DLD1 (cell line): ENCODE results near the gene TMEM243.
"Not testable (repeated sequence)": the region's sequence is repeated elsewhere in the genome, so short reads cannot be mapped to it uniquely, and the experiment has no call there.

ENCODE experiments used
- in situ Hi-C: cut with HindIII; loops from 2 replicates; pipeline ENCODE4 v1.10.0; 2017; ENCODE audit warnings: low sequenced_read_pairs

Gene TMEM243, protein sequence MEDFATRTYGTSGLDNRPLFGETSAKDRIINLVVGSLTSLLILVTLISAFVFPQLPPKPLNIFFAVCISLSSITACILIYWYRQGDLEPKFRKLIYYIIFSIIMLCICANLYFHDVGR

DNA sequence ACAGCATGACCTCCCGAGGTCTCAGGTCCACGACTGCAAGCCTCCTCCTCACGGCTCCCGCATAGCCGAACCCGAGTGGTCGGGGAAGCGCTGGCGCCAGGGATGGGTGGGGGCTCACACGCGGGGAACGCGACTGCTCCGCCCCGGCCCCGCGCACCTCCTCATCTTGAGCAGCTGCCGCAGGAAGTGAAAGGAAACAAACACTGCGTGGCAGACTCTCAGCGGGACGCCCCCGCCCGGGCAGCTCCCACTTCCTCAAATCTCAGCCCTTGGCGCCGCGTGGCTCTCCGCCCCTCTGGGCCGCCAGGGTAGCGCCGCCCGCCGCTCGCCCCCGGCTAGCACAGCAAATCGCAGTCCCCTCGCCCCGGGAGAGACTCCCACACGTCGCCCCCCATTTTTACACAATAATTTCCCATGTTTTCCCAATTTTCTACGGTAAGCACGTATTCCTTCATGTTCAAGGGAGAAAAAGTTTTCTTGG is at the start of gene TMEM243:
Gene TMEM243 (minus strand): TSS at position 188 of the 481 bp plus-strand sequence. CDS start 229 bp downstream, outside the sequence.
- in situ Hi-C loops, result no loop called here

DNA sequence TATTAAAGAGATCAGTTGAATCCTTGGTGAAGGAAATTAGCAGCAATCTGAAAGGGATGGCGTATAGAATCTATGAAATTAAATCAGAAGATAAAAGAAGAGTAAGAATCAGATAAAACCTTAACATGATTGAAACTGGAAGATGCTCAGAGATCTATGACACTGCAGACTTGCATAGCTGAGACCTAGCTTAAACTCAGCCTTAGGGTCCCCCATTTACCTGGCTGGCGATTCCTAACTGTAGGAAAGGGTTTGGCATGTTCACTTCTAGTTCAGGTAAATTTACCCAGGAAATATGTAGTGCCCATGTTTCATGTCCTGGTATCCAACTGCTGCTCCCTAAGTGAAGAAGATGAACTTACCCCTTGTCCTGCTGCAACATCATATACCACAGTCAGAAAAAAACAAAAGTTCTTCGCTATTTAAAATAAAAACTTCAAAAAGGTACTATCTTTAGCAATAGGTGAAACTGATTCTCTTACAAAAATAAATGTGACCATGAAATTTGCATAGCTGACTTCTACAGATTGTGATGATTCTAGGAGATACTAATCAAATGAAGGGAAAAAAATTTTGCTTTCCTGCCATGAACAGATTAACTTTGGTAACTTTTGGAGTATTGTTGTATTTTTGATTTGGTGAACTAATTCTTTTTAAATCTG is 47.8 kb upstream of the TMEM243 start:
- in situ Hi-C loops, result no loop called here

- in situ Hi-C loops, result no loop called here
Measured at GRCh38 chr7:87263537-87263936, 44.0 kb upstream of the TMEM243 start.

DNA sequence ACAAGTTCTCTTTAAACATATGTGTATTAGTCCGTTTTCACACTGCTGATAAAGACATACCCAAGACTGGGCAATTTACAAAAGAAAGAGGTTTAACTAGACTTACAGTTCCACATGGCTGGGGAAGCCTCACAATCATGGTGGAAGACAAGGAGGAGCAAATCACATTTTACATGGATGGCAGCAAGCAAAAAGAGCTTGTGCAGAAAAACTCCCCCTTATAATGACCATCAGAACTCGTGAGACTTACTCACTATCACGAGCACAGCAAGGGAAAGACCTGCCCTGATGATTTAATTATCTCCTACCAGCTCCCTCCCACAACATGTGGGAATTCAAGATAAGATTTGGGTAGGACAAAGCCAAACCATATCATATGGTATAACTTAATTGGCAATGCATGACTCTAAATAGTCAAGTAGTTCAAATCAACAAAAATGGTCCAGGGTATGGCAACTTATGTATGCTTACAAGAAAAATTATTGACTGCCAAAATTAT is 34.1 kb upstream of the TMEM243 start:
- in situ Hi-C loops, result no loop called here

GRCh38 chr7:87245671-87246070 is 26.1 kb upstream of the TMEM243 start:
- in situ Hi-C loops, result not testable (repeated sequence)

- in situ Hi-C loops, result not testable (repeated sequence)
Measured at GRCh38 chr7:87238464-87239051, 19.0 kb upstream of the TMEM243 start.

DNA sequence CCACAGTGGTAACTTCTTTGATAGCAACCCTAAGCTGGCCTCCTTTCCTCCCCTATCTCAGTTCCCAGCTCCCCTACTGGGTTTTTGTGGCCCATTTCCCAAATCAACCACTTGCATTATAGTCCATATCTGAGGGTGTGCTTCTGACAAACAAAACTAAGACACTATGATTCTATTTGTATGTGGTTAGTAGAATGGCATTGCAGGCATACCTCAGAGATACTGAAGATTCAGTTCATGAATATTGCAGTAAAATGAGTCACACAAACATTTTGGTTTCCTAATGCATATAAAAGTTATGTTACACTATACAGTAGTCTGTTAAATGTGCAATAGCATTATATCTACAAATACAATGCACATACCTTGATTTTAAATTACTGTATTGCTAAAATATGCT is 15.4 kb upstream of the TMEM243 start:
- in situ Hi-C loops, result no loop called here

DNA sequence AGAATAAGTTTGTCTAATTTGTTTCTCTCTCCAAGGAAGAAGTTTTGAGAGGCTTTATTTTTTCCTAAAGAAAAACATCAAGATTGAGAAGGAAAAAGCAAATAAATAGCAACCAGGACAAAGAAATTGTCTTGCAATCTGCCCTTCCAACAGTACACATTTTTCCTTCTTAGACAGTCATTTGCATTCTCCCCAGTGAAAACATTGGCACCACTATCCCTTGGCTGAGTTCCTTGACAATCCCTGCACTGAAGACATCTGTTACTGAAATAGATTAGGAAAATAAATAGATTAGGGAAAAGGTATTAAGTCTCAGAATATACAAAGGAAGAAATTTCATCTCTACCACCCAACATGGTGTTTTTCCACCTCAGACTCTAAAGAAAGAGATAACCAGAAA is 12.2 kb upstream of the TMEM243 start:
- in situ Hi-C loops, result no loop called here

GRCh38 chr7:87231258-87231657 is 11.7 kb upstream of the TMEM243 start:
- in situ Hi-C loops, result no loop called here

- in situ Hi-C loops, result no loop called here
Measured at GRCh38 chr7:87226495-87226894, 7.0 kb upstream of the TMEM243 start.

DNA sequence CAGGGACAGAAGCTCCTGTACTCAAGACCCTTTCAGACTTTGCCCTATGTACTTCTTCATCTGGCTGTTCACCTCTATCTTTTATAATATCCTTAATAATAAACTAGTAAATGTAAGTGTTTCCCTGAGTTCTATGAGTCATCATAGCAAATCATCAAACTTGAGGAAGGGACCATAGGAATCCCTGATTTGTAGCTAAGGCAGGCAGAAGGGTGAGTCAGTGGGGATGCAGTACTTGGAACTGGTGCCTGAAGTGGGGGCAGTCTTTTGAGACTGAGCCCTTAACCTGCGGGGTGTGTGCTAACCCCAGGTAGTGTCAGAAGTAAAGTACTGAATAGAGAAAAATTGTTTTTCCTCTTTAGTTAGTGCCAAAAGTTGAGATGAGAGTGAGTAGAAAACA is 6.2 kb upstream of the TMEM243 start:
- in situ Hi-C loops, result no loop called here

- in situ Hi-C loops, result no loop called here
Measured at GRCh38 chr7:87223666-87224065, 4.1 kb upstream of the TMEM243 start.

GRCh38 chr7:87220734-87221215 is 1.2 kb upstream of the TMEM243 start:
- in situ Hi-C loops, result no loop called here

GRCh38 chr7:87220026-87220733 is 648 bp upstream of the TMEM243 start:
- in situ Hi-C loops, result no loop called here

DNA sequence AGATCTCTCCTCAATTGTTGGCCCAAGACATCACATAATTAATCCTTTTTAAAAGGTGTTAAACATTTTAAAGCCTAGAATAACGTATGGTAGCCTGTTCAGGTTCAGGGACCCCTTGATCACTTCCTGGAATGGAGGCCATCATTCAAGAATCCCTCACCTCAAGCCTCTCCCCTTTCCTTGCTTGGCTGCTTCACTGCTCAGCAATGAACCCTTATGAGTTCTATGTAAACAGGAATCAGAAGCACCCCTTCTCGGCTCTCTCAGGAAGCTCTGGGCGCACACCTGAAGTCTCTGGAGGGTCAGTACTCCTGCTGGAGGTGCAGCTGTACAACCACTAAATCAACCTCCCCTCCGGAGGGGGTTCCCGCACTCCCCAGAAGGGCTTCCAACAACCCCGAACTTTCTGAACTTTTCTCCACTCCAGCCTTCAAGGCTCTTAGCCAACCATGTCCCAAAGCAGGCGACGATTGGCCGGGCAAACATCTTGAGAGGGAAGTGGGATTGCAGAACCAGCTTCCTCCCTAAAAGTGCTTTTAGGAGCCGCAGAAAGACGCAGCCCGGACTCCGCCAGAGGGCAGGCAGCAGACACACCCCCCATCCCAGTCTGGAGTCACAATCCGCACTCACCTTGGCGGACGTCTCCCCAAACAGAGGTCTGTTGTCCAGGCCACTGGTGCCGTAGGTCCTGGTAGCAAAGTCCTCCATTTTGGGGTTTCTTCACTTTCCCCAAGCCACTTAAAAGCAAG is 562 bp downstream of the TMEM243 start:
- in situ Hi-C loops, result no loop called here

GRCh38 chr7:87217983-87218653 is 1.4 kb downstream of the TMEM243 start:
- in situ Hi-C loops, result no loop called here

GRCh38 chr7:87216701-87217508 is 2.6 kb downstream of the TMEM243 start:
- in situ Hi-C loops, result no loop called here

- in situ Hi-C loops, result no loop called here
Measured at GRCh38 chr7:87215046-87215445, 4.5 kb downstream of the TMEM243 start.

DNA sequence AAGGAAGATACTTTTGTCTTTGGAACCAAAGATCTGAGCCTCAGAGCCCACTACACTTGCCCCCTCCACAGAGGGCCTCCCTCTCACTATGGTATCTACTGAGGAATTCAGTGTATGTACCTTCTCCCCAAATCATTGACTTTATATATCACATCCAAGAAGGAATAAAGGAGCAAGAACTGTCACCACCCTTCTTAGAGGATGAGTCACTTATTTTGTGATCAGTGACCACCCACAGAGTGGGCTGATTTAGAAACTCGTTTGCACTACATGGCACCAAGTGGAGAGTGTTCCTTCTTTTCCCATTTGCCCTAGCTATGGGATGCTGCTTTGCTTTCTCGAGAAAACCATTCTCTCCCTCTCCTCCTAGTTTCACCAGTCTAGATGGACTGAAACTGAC is 5.7 kb downstream of the TMEM243 start:
- in situ Hi-C loops, result no loop called here
